GM06990 (cell line): ENCODE measurements around the gene PLCB4.

Source experiments
- DNase-seq: peaks from one replicate; pipeline ENCODE4 v3.0.0-alpha.2; 2011; ENCODE audit not compliant: insufficient read length; ENCODE audit errors: extremely low read depth
- H3K27me3 ChIP-seq: replicated peaks from 2 replicates; pipeline ENCODE4 v1.6.0; 2011; ENCODE audit warnings: low read length; ENCODE audit not compliant: control insufficient read depth, insufficient read depth
- H3K36me3 ChIP-seq: 2 replicates; pipeline ENCODE4 v1.5.1; 2011; ENCODE audit warnings: low read length; ENCODE audit not compliant: control insufficient read depth, insufficient read depth
- H3K4me3 ChIP-seq: replicated peaks from 2 replicates; pipeline ENCODE4 v1.5.1; 2011; ENCODE audit warnings: low read depth, mild to moderate bottlenecking, control low read depth, low read length
- TF ChIP-seq, protein P1 (sequence below): IDR thresholded peaks from 2 replicates; pipeline ENCODE4 v1.5.1; 2011; ENCODE audit warnings: low read length, control low read depth, mild to moderate bottlenecking, inconsistent platforms; ENCODE audit not compliant: insufficient read depth, poor library complexity, severe bottlenecking

PLCB4 gene

GRCh38 chr20:9051508-9051907 lies 17.4 kb upstream of the PLCB4 start:
- no peaks in the 10 kb centered on the region for H3K27me3 ChIP-seq
- no peak for DNase-seq
- TF ChIP-seq, protein P1, sequence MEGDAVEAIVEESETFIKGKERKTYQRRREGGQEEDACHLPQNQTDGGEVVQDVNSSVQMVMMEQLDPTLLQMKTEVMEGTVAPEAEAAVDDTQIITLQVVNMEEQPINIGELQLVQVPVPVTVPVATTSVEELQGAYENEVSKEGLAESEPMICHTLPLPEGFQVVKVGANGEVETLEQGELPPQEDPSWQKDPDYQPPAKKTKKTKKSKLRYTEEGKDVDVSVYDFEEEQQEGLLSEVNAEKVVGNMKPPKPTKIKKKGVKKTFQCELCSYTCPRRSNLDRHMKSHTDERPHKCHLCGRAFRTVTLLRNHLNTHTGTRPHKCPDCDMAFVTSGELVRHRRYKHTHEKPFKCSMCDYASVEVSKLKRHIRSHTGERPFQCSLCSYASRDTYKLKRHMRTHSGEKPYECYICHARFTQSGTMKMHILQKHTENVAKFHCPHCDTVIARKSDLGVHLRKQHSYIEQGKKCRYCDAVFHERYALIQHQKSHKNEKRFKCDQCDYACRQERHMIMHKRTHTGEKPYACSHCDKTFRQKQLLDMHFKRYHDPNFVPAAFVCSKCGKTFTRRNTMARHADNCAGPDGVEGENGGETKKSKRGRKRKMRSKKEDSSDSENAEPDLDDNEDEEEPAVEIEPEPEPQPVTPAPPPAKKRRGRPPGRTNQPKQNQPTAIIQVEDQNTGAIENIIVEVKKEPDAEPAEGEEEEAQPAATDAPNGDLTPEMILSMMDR, result no peak
- no peaks in the 10 kb centered on the region for H3K36me3 ChIP-seq
- no peak overlapping the region for H3K4me3 ChIP-seq

DNA sequence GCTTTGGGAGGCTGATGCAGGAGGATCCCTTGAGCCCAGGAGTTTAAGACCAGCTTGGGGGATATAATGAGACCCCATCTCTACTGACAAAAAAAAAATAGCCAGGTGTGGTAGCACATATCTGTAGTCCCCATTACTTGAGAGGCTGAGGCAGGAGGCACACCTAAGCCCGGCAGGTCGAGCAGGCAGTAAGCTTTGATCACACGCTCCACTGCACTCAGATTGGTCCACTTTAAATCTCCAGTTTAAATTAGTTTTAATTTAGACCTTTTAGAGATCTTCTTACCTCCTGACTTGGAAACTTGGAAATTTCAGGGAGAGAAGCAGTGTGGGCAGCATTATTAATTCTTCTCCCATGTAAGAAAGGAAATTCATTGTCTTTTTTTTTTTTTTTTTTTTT lies 16.8 kb upstream of the PLCB4 start:
- no peaks in the 10 kb centered on the region for H3K36me3 ChIP-seq
- TF ChIP-seq, protein P1, result no peak
- no peak overlapping the region for H3K4me3 ChIP-seq
- H3K27me3 ChIP-seq, result no peaks in the 10 kb centered on the region
- no peak for DNase-seq

DNA sequence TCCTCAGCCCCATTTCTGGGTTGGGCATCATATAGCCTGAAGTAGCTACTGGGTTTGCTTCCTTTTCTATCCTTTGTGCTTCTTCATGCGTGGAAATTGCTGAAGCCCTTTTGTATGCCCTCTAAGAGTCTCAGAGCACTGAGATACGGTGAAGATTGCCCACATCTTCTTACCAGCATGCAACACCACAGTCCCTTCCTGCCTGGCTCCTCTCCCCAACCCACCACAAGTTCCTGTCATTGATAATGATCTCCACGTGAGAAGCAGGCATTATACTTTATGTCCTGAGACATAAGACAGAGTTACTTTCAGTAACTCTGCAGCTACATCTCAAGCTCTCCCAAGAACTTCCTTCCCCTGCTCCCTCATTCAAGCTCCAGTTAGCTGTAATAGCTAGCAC lies 15.8 kb upstream of the PLCB4 start:
- H3K36me3 ChIP-seq, result no peaks in the 10 kb centered on the region
- no peak overlapping the region for H3K4me3 ChIP-seq
- no peak for DNase-seq
- no peaks in the 10 kb centered on the region for H3K27me3 ChIP-seq
- TF ChIP-seq, protein P1, result no peak

GRCh38 chr20:9054176-9054575 lies 14.7 kb upstream of the PLCB4 start:
- TF ChIP-seq, protein P1, result no peak

DNA sequence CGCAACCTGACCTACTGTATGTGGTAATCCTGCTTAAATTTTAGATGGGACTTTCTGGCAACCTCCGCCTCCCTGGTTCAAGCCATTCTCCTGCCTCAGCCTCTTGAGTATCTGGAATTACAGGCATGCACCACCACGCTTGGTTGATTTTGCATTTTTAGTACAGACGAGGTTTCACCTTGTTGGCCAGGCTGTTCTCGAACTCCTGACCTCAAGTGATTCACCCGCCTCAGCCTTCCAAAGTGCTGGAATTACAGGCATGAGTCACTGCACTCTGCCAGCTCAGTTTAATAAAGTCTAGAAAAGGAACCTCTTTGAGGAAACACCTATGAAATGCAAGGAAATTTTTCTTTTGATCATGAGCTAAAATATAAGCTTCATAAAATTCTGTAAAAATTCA lies 9.0 kb upstream of the PLCB4 start:
- H3K4me3 ChIP-seq, result no peak overlapping the region
- H3K36me3 ChIP-seq, result no peaks in the 10 kb centered on the region
- no peak for DNase-seq
- TF ChIP-seq, protein P1, result no peak
- no peaks in the 10 kb centered on the region for H3K27me3 ChIP-seq

More at GRCh38 chr20:9054176-9054575, 14.7 kb upstream of the PLCB4 start:
- H3K27me3 ChIP-seq, result no peaks in the 10 kb centered on the region
- H3K4me3 ChIP-seq, result no peak overlapping the region
- DNase-seq, result no peak
- no peaks in the 10 kb centered on the region for H3K36me3 ChIP-seq

- Histone ChIP-seq H3K27me3 (no peaks in the 10 kb centered on the region), H3K4me3 (no peak overlapping the region), H3K36me3 (no peaks in the 10 kb centered on the region)
- TF ChIP-seq, protein P1, result no peak
- no peak for DNase-seq
These were observed 7.5 kb upstream of the PLCB4 start for GRCh38 chr20:9061434-9061833.
